Glomerular visceral epithelial cell (primary cell): ENCODE results near the gene ZNF431.
"Not testable (repeated sequence)": the region's sequence is repeated elsewhere in the genome, so short reads cannot be mapped to it uniquely, and the experiment has no call there.

Source experiments
- DNase-seq: peaks from one replicate; pipeline ENCODE4 v3.0.0-alpha.2; 2016; ENCODE audit errors: extremely low spot score

The ZNF431 gene

DNA sequence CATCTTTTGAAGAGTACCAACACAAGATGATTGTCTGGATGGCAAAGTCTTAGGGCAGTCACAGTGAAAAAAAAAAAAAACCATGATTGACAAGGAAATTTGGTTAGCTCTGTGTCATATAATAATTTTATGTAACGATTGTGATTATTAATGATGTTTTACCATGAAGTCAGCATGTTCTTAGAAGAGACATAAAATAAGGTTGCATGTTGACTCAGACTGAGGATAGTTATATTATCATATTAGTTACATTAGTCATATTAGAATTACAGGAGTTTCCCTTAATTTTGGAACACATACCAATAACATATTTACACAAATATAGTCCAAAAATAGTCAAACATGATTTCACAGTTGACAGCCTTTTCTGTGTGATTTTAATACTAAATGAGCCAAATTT is 5.7 kb downstream of the ZNF431 start:
- no peak for DNase-seq

DNA sequence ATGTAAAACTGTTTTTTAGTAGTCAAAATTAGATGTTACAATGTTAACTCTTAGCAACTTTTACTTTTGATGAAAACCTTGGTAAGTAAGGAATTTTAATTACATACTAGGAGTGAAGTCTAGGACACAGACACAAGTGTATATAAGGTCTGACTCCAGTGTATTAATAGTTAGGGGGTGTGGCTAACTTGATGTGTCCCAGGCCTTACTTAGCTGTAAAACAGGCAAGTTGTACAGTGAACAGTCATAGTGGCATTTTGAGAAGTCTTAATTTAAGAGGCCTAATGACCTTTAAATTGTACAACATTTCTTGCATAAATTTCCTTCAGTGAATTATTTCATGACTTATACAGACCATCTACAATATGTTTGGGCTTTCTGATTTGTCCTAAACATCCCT is 6.8 kb downstream of the ZNF431 start:
- no peak for DNase-seq

DNA sequence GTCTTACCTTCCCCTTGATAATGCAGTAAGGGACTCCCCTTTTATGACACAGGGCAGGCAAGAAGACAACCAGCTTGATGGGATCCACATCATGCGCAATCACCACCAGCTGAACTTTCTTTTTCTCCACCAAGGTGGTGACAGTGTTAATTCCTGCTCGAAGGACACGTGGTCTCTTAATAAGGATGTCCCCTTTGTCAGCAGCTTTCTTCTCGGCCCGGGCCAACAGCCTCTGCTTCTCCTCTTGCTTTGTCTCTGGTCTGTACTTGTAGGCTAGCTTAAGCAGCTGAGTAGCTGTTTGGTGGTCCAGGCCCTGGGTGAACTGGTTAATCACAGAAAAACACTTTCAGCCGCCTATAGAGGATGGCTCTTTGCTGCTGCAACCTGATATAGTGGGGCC is 8.0 kb downstream of the ZNF431 start:
- no peak for DNase-seq

DNA sequence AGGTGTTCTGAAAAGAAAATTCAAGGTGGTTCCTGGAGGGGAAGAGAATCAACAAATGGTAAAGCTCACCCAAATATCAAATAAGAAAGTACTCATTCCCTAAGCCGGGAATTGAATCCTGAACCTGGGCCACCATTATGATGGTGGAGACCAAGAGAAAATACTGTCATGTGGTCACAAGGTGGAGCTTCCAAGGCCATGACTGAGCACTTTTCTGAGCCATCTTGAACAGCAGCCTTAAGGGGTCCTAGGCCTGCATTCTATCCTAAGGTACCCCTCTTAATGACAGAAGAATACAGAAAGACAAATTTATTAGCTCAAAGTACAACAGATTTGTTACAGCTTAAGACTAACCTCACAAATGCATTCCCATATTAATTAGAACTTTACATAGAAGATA is 9.6 kb downstream of the ZNF431 start:
- DNase-seq, result no peak

DNA sequence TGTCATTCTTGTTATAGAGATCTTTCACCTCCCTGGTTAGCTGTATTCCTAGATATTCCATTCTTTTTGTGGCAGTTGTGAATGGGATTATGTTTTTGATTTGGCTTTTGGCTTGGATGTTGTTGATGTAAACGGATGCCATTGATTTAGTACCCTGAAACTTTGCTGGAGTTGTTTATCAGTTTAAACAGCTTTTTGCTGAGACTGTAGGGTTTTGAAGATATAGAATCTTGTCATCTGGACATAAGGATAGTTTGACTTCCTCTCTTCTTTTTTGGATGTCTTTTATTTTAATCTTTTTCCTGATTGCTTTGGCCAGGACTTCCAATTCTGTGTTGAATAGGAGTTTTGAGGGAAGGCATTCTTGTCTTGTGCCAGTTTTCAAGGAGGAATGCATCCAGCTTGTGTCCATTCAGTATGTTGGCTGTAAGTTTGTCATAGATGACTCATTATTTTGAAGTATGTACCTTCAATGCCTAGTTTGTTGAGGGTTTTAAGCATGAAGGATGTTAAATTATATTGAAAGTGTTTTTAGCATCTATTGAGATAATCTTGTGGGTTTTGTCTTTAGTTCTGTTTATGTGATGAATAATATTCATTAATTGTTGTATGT is 16.8 kb downstream of the ZNF431 start:
- DNase-seq, result peak; percentile 4

DNA sequence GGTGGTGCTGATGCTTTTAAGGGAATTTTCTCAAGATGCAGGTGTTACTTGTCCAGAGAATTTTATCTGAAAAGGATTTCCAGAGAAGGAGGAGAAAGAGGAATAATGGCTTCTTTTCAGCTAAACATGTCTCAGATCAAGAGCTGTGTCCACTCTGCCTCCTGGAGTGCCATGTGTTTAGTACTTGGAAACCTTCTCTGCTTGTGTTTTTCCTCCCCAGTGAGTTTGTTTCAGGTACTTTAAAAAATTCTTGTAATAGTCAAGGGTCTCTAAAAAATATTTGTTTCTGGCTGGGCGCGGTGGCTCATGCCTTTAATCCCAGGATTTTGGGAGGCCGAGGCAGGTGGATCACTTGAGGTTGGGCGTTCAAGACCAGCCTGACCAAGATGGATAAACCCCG is 22.7 kb downstream of the ZNF431 start:
- no peak for DNase-seq

DNA sequence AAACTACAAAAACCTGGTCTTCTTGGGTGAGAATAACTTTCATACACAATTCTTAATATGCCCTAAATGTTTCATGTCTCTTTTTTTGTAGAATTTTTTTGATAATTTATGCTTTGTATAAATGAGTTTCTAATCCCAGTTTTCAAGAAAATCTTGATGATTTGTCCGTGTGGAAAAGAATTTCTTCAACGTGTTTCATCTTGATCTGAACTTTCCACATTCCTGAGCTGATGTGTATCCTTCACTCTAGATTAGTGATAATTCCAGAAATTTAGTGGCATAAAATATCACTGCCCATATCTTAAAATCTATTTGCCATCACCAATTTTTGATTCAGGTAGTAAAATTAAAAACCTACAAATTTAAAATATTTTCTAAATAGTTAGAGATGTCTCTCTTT is 24.6 kb downstream of the ZNF431 start:
- no peak for DNase-seq

DNA sequence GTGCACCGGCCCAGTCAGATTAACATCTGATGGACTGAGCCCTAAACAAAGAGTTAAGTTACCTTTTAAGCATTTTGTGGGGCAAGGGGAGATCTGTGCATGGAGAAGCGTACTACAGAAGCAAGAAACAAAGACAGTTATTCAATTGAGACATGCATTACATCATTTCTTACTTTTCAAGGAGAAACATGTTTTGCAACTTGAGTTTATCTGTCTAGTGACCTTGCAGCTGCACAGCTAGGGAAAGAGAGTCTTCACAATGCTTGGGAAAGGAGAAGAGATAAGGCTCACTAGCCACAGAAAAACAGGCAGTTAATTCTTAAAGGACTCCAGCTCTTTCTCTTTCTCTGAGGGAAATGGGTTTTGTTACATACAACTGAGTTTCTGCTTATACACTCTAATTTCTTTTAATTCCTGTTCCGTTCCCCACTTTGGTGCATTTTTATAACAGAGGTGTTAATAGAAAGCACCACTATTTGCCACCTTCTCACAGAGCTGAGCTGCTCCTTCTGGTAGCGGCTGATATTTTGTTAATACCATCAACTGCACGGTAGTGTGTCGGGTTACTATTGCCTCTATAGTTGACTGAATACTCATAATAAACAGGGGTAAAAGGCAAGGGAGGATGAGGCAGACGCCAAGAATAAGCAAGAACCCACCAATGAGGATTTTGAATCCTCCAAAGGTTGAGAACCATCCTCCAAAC is 55.9 kb downstream of the ZNF431 start:
- no peak for DNase-seq

DNA sequence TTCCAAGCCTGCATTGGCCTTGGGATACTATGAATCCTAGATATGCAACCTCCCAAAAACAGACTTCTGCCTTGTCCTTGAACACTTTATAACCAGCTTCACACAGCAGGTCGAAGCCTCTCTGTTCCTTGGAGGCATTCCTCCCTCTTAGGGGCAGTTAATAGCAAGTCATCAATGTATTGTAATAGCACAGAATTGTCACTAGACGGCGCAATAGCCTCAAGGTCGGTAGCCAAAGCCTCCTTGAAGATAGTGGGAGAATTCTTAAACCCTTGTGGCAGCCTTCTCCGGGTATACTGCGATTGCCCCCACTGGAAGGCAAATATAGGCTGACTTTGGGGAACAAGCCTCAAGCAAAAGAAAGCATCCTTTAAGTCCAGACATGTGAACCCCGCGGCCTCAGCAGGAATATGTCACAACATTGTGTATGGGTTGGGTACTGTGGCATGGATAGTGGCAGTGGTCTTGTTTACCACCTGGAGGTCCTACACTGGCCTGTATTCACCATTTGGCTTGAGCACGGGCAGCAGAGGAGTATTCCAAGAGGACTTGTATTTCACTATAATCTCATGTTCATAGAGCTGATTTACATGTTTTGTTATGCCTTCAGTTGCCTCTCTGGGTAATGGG is 61.1 kb downstream of the ZNF431 start:
- DNase-seq, result no peak

DNA sequence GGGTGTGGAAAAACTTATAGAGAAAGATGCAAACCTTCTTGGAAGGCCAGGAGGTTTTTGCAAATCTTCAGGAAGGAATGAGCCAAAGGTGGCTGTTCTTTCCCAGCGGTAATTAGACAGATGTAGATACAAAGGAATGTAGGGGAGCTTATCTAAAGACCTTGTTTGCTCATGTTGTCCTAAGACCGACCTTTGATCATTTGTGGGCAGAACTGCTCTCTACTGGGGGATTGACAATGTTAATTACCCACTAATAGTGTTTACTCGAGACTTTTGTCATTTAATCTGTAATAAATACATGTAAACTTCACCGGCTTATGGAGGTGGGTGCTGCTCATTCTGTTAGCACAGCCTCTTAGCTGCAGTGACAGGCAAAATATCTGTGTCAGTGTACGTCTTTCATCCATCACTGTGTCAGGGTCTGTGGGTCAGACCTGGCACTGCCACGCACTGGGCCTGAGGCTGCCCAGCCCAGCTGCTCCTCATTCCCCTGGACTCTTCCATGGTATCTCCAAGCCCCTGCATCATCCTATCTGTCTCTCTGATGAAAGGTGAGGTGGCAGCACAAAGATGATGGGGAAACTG is 68.3 kb downstream of the ZNF431 start:
- DNase-seq, result no peak

DNA sequence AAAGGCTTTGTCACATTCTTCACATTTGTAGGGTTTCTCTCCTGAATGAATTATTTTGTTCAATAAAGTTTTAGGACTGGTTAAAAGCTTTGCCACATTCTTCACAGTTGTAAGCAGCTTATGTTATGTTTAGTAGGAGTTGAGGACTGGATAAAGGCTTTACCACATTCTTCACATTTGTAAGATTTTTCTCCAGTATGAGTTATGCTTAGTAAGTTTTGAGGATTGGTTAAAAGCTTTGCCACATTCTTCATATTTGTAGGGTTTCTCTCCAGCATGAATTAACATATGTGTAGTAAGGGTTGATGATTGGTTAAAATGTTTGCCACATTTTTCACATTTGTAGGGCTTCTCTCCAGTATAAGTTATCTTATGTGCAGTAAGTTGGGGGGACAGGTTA is 79.9 kb downstream of the ZNF431 start:
- DNase-seq, result no peak

DNA sequence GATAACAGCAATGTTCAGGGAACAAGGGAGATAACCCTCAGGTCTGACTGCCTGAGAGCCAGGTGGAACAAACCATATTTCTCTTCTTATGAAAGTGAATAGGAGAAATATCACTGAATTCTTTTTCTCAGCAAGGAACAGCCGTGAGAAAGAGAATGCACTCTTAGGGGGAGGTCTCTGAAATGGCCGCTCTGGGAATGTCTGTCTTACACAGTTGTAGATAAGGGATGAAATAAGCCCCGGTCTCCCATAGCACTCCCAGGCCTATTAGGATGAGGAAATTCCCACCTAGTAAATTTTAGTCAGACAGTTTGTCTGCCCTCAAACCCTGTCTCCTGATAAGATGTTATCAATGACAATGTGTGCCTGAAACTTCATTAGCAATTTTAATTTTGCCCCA is 88.1 kb downstream of the ZNF431 start:
- not testable (repeated sequence) for DNase-seq

DNA sequence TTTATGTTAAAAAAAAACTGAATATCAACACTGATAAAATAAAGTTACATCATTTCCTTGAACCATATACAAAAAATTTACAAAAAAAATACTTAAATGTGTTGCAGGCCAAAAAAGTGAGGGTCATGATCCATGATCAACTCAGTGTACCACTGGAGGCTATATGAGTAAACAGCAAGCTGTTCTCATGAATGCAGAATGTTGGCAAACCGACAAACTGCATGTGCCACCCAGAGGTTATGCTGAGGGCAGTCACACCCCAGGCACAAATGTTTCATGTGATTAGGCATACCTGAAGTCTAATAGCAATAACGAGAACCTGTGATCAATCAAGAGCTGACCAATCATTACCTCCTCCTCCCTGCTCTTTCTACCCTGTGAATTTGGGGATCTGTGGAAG is 91.9 kb downstream of the ZNF431 start:
- no peak for DNase-seq

DNA sequence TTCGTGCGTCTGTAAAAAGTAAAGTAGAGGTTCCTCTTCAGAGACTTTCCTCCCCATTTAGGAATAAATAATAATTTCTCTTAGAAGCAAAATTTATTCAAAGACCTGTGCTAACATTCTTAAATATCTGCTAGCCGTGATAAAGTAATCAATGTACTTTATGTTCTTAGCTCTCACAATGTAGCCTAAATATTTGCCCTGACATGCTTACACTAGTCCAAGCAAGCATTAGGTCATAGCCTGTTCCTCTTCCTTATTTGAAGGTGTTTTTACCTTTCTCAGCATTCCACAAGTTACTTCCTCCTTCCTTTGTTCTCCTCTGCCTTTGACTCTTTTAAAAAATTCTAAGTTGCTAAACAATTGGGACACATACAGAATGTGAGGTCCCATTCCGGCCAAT is 94.9 kb downstream of the ZNF431 start:
- DNase-seq, result not testable (repeated sequence)

DNA sequence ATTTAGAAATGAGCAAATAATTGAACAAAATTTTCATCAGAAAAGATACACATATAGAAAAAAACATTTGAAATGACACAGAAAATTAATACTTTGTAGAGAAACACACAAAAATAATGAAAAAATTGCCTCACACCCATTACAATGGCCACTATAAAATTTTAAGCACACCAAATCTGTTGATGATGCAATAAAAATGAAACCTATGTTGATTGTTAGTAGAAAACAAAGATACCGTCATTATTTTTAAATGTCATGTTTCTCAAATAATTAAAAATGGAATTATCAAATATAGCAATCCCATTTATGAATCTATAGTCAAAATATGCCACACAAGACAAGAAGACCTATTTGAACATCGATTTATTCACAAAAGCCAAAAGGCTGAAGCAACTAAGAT is 96.8 kb downstream of the ZNF431 start:
- DNase-seq, result no peak
